ENCODE data around the gene CHD5. TPM values are rescaled to one million over a fixed set of nuclear protein-coding genes. Genes with fewer than 3 reads are reported as not detected.

Gene CHD5
- total RNA-seq, 1 experiment from 2014 or later: 0.53 TPM

GRCh38 chr1:6093611-6094010 is 86.5 kb downstream of the CHD5 start:
- no peaks in the 10 kb centered on the region for H3K36me3 ChIP-seq
- no peaks in the 10 kb centered on the region for H3K9me3 ChIP-seq (replicated peaks)
- H3K4me1 ChIP-seq (replicated peaks): peaks cover 6% of the 10 kb centered on the region

DNA sequence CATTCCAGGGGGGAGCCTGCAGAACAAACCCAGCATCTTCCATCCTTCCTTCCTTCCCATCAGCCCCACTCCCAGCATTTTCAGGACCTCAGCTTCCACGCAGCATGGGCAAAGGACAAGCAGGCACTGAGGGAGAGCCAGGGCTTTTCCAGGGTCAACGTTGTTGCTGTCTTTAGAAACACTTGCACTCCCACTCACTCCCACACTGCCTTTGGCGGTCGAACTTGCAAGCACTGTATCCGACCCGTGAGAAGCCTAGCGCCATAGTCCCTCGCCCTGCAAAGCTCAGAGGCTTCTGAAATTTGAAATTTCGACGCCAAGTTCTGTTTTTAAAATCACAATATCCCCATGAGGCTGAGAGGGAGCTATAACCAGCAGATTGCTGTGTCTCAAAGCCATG is 87.0 kb downstream of the CHD5 start:
- no peak for DNase-seq (ENCODE audit: low read depth in 1 of 2, low spot score in 2 of 2)
- Histone ChIP-seq H3K4me1 (replicated peaks) (peaks cover under 1% of the 10 kb centered on the region; the same call in 1 of the 2 replicates), H3K4me3 (no peak overlapping the region), H3K27ac (no peak overlapping the region), H3K9me3 (replicated peaks) (no peaks in the 10 kb centered on the region), H3K36me3 (no peaks in the 10 kb centered on the region), H3K27me3 (replicated peaks) (no peaks in the 10 kb centered on the region)

More at GRCh38 chr1:6093611-6094010, 86.5 kb downstream of the CHD5 start:
- no peak overlapping the region for H3K4me3 ChIP-seq
- no peaks in the 10 kb centered on the region for H3K27me3 ChIP-seq (replicated peaks)
- no peak for DNase-seq (ENCODE audit: low read depth in 1 of 2, low spot score in 2 of 2)
- H3K27ac ChIP-seq: no peak overlapping the region

GRCh38 chr1:6092211-6092610 is 87.9 kb downstream of the CHD5 start:
- Histone ChIP-seq H3K27me3 (replicated peaks) (no peaks in the 10 kb centered on the region), H3K4me1 (replicated peaks) (no peaks in the 10 kb centered on the region), H3K9me3 (replicated peaks) (no peaks in the 10 kb centered on the region), H3K36me3 (no peaks in the 10 kb centered on the region), H3K27ac (no peak overlapping the region), H3K4me3 (no peak overlapping the region)
- no peak for DNase-seq (ENCODE audit: low read depth in 1 of 2, low spot score in 2 of 2)

DNA sequence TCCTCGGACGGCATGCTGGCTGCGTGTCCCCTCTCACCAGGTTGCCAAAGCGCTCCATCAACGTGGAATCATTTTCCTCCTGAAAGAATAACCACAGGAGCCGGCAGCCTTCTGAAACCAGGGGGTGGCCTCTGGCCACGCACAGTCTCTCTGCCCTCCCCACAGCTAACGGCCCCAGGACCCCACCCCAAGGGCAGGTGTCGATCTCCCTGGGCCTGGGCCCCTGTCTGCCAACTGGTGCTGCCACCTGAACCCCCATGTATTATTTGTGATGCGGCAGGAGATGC is 88.4 kb downstream of the CHD5 start:
- Histone ChIP-seq H3K27ac (no peak overlapping the region), H3K4me1 (replicated peaks) (no peaks in the 10 kb centered on the region), H3K4me3 (no peak overlapping the region), H3K36me3 (no peaks in the 10 kb centered on the region), H3K9me3 (replicated peaks) (no peaks in the 10 kb centered on the region), H3K27me3 (replicated peaks) (no peaks in the 10 kb centered on the region)
- no peak for DNase-seq (ENCODE audit: low read depth in 1 of 2, low spot score in 2 of 2)

DNA sequence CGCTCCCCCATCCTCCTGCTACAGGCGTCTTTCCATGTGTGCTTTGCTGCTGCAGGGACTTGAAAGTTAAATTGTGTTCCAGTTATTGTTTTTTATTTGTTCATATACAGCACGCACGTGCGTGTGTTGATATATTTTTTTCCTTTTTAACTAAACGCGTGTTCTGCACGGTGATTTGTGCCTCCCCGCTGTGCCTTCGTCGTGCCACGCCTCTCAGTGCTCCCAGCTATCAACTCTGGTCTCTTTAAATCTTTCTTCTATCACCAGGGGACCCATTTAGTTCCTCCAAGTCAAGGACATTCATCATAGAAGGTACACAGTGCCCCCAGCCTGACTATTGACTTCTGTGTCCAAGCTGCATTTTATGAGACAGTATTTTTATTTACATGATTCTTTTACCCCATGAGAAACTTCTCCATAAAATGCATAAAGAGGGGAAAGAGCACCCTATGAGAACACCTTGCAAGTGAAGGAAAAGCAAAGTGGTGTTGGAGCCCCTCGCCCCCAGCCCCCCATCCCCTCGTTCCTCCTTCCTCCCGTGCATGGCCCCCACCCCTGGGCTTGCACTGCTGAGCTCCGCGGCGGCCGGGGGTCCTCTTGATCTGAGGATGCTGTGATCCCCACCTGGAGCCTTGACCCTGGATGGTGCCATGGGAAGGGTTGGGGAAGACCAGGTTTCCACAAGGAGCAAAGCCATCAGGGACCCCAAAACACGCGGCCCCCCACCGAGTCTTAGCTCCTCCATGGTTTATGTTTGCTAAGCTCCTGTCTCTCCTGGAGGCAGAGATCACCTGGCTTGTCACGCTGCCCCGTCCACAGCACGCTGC is 88.9 kb downstream of the CHD5 start:
- H3K4me3 ChIP-seq: no peak overlapping the region

GRCh38 chr1:6090288-6090687 is 89.8 kb downstream of the CHD5 start:
- Histone ChIP-seq H3K4me1 (replicated peaks) (no peaks in the 10 kb centered on the region), H3K27me3 (replicated peaks) (no peaks in the 10 kb centered on the region), H3K9me3 (replicated peaks) (no peaks in the 10 kb centered on the region), H3K4me3 (no peak overlapping the region), H3K36me3 (no peaks in the 10 kb centered on the region), H3K27ac (no peak overlapping the region)
- DNase-seq (ENCODE audit: low read depth in 1 of 2, low spot score in 2 of 2): no peak

More for the DNA sequence above, 88.9 kb downstream of the CHD5 start:
- no peak for DNase-seq (ENCODE audit: low read depth in 1 of 2, low spot score in 2 of 2)
- H3K4me1 ChIP-seq (replicated peaks): no peaks in the 10 kb centered on the region
- no peaks in the 10 kb centered on the region for H3K9me3 ChIP-seq (replicated peaks)
- H3K36me3 ChIP-seq: no peaks in the 10 kb centered on the region
- H3K27me3 ChIP-seq (replicated peaks): no peaks in the 10 kb centered on the region
- H3K27ac ChIP-seq: no peak overlapping the region

DNA sequence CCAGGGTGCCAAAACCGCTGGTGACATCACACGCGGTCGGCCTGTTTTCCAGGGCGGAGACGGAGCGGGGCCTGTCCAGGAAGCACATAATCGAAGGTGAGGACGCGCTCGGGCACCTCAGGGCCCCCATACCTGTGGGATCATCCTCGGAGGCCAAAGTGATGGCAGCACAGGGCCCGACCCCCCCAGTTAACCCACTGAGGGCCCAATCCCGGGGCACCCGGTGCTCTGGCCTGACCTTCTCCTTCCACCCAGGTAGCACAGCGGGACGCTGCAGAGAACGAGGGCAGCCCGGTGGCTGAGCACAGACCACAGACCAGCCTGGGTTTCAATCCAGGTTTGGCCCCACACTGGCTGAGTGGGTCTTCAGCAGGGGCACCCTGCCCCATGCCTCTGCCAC is 91.2 kb downstream of the CHD5 start:
- no peaks in the 10 kb centered on the region for H3K27me3 ChIP-seq (replicated peaks)
- H3K4me3 ChIP-seq: no peak overlapping the region
- no peak overlapping the region for H3K27ac ChIP-seq
- H3K9me3 ChIP-seq (replicated peaks): no peaks in the 10 kb centered on the region
- DNase-seq (ENCODE audit: low read depth in 1 of 2, low spot score in 2 of 2): no peak
- no peaks in the 10 kb centered on the region for H3K36me3 ChIP-seq
- no peaks in the 10 kb centered on the region for H3K4me1 ChIP-seq (replicated peaks)

- no peaks in the 10 kb centered on the region for H3K27me3 ChIP-seq (replicated peaks)
- no peak overlapping the region for H3K27ac ChIP-seq
- H3K36me3 ChIP-seq: no peaks in the 10 kb centered on the region
- no peaks in the 10 kb centered on the region for H3K4me1 ChIP-seq (replicated peaks)
- no peak overlapping the region for H3K4me3 ChIP-seq
- no peak for DNase-seq (ENCODE audit: low read depth in 1 of 2, low spot score in 2 of 2)
- no peaks in the 10 kb centered on the region for H3K9me3 ChIP-seq (replicated peaks)
Measured at GRCh38 chr1:6087958-6088357, 92.2 kb downstream of the CHD5 start.

GRCh38 chr1:6087377-6087772 is 92.7 kb downstream of the CHD5 start:
- H3K36me3 ChIP-seq: no peaks in the 10 kb centered on the region
- no peak overlapping the region for H3K4me3 ChIP-seq
- no peaks in the 10 kb centered on the region for H3K27me3 ChIP-seq (replicated peaks)
- H3K9me3 ChIP-seq (replicated peaks): no peaks in the 10 kb centered on the region
- no peak for DNase-seq (ENCODE audit: low read depth in 1 of 2, low spot score in 2 of 2)
- H3K27ac ChIP-seq: no peak overlapping the region
- no peaks in the 10 kb centered on the region for H3K4me1 ChIP-seq (replicated peaks)

DNA sequence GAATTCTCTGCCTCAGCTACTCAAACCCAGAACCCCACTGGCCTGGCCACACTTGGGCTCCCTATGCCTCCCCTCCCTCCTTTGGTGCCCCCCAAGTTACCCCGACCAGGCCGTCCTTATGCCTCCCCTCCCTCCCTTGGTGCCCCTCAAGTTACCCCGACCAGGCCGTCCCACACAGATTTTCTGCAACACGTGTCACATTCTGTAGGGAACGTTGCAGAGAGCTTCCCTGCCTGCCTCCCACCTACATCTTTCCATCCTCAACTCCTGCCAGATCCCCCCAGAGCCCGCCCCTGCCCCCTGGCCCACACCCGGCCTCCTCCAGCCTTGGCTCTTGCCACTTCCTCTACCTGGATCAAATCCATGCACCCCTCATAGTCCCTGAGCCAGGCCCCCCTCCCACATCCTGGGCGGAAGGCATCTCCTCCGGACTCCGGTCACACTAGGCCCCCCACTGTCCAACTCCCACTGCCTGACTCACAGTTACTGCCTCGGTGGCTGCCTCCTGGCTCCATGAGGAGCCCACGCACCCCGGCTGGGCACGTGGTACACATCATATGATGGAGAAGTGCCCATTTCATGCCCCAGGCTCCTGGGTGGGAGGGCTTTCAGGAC is 93.3 kb downstream of the CHD5 start:
- no peaks in the 10 kb centered on the region for H3K36me3 ChIP-seq
- no peak overlapping the region for H3K4me3 ChIP-seq
- no peak overlapping the region for H3K27ac ChIP-seq
- no peak for DNase-seq (ENCODE audit: low read depth in 1 of 2, low spot score in 2 of 2)
- H3K27me3 ChIP-seq (replicated peaks): no peaks in the 10 kb centered on the region
- H3K9me3 ChIP-seq (replicated peaks): no peaks in the 10 kb centered on the region
- no peaks in the 10 kb centered on the region for H3K4me1 ChIP-seq (replicated peaks)

DNA sequence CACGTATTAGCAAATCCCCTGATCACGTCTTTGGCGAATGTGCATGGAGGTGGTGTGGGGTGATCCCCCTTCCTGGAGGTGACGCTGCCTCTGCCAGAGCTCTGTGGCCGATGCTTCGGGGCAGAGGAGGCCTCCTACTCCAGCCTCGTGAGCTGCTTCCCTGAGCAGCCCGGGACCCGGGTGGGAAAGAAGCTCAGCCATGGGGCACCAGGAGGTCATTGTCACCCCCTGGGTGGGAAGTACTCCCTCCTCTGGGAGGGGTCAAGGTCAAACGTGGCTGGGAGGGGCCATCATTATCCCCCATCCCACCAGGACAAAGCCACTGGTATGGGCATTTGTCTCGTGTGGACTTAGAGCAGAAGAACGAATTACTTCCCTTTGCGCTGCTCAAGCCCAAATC is 93.8 kb downstream of the CHD5 start:
- no peak for DNase-seq (ENCODE audit: low read depth in 1 of 2, low spot score in 2 of 2)
- no peaks in the 10 kb centered on the region for H3K4me1 ChIP-seq (replicated peaks)
- no peak overlapping the region for H3K4me3 ChIP-seq
- H3K9me3 ChIP-seq (replicated peaks): no peaks in the 10 kb centered on the region
- H3K27me3 ChIP-seq (replicated peaks): no peaks in the 10 kb centered on the region
- no peaks in the 10 kb centered on the region for H3K36me3 ChIP-seq
- no peak overlapping the region for H3K27ac ChIP-seq

GRCh38 chr1:6085666-6086065 is 94.5 kb downstream of the CHD5 start:
- no peaks in the 10 kb centered on the region for H3K4me1 ChIP-seq (replicated peaks)
- H3K4me3 ChIP-seq: no peak overlapping the region
- H3K27ac ChIP-seq: no peak overlapping the region
- no peaks in the 10 kb centered on the region for H3K9me3 ChIP-seq (replicated peaks)
- no peaks in the 10 kb centered on the region for H3K27me3 ChIP-seq (replicated peaks)
- no peak for DNase-seq (ENCODE audit: low read depth in 1 of 2, low spot score in 2 of 2)
- no peaks in the 10 kb centered on the region for H3K36me3 ChIP-seq

DNA sequence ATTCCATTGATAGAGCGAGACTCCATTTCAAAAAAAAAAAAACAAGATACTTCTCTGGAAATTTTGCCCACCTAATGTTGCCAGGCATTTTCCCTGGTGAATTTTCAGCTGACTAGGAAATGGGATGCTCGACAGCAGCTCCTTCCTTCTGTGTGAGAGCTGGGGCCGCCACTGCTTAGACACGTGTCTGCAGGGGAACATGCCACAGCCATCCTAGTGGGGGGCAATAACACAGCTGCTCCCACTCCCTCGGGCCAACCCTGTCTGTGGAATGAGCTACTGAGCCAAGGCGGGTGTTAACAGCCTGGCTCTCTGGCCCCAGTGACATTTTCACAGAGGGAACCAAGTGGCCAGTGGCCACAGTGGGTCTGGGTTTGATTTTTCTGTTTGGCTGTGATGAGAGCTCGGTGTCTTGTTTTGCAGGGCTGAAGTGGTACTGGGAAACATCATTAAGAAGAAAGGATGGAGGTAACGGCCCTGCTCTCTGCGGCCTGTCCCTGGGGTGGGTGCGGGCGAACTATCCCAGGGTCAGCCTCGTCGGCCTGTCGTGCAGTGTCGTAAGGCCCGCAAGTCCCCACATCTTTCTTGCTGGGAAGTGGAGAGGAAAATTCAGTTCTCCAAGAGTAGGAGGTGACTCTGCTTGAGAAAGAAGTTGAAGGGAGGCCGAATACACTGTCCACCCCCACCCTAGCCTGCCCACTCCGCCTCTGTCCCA is 95.2 kb downstream of the CHD5 start:
- Histone ChIP-seq H3K27me3 (replicated peaks) (no peaks in the 10 kb centered on the region), H3K27ac (no peak overlapping the region), H3K4me1 (replicated peaks) (no peaks in the 10 kb centered on the region), H3K9me3 (replicated peaks) (no peaks in the 10 kb centered on the region), H3K36me3 (no peaks in the 10 kb centered on the region), H3K4me3 (no peak overlapping the region)
- no peak for DNase-seq (ENCODE audit: low read depth in 1 of 2, low spot score in 2 of 2)

- Histone ChIP-seq H3K36me3 (no peaks in the 10 kb centered on the region), H3K27ac (no peak overlapping the region), H3K4me1 (replicated peaks) (no peaks in the 10 kb centered on the region), H3K27me3 (replicated peaks) (no peaks in the 10 kb centered on the region), H3K9me3 (replicated peaks) (no peaks in the 10 kb centered on the region), H3K4me3 (no peak overlapping the region)
- DNase-seq (ENCODE audit: low read depth in 1 of 2, low spot score in 2 of 2): no peak
Measured at GRCh38 chr1:6083801-6084446, 96.2 kb downstream of the CHD5 start.
